HG03135 (cell line): ENCODE data around the gene WFDC1.

Experiments
- ATAC-seq: cut with Tn5 transposase; IDR thresholded peaks from one replicate; pipeline ENCODE4 v1.9.1; 2021; ENCODE audit warnings: mild to moderate bottlenecking, moderate library complexity; ENCODE audit not compliant: unreplicated experiment

The WFDC1 gene

DNA sequence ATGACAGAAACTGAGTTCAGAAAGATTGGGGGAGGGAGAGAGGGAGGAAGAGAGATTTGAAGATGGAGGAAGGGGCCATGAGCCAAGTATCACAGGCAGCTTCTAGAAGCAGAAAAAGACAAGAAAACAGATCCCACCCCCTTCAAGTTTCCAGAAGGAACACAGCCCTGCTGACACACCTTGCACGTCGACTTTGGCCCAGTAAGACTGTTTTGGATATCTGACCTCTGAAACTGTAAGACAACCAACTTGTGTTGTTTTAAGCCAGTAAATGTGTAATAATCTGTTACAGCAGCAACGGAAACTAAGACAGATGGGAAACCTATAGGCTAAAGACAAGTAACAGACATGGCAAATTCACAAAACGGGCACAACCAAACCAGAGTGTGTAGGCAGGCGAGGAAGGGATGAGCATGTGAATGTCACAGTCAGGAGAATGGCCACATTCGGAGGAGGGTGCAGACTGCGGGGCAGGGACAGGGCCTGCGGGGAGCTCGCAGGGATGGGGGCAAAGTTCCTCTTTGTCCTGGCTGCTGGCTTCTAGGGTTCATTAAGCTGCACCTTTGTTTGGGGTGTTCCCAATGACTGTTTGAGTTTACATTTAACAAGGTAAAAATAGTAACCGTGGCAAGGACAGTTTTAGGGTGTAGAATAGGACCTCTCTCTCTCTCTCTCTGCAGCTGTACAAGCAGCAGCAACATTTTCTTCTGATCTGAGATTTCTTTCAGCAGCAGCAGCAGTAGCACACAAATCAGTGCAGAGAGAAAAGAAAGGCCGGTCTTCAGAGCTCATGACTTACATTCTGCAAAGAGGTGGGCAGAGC lies 55.4 kb downstream of the WFDC1 start:
- no peak for ATAC-seq

DNA sequence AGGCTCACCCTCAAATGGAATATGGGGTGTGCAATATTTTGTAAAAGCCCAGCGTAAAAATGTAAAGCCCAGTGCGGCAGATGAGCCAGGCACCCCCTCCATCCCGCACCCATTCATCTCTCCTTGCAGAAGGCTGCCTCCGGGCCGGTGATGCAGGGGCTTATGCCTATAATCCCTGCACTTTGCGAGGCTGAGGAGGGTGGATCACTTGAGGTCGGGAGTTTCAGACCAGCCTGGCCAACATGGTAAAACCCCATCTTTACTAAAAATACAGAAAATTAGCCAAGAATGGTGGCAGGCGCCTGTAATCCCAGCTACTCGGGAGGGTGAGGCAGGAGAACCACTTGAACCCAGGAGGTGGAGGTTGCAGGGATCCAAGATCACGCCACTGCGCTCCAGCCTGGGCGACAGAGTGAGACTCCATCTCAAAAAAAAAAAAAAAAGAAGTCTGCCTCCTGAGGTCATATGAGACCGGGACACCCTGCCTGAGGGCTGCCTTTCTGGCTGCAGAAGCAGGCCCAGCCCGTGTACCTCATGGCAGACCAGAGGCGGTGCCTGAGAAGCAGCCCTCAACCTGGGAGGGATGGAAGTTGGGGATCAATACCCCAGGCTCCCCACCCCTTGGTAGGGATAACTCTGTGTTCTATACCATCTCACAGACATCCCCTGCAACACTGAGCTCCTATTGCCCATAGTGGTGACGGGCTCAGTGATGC lies 56.2 kb downstream of the WFDC1 start:
- ATAC-seq, result no peak

DNA sequence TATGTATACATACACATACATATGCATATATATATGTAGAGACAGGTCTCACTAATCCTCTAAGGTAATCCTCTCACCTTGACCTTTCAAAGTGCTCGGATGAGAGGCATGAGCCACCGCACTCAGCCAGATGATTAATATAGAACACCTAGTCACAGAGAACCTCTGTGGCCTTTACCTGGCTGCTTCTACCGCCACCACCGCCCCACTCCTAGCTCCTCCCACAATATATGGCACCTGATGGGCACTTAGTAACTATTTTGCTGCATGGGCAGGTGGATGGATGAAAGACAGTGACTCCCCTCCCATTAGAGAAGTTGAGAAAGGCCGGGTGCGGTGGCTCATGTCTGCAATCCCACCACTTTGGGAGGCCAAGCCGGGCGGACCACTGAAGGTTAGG lies 57.0 kb downstream of the WFDC1 start:
- no peak for ATAC-seq

DNA sequence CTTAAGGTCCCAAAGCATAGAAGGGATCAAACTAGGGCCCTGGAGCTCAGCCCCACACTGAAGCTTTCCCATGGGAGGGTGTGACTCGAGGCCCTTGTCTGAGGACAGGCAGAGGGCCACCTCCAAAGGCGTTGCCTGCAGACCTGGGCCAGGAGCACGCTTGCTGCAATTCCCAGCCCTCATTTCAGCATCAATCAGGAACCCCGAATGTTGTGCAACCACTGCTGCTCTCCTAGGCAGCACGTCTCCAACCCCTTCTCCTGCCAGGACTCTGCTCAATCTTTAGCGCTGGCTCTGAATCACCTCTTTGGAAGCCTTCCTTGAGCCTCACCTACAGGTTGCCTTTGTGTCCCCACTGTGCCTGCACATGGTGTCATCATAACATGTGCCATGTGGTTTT lies 59.6 kb downstream of the WFDC1 start:
- ATAC-seq, result no peak

DNA sequence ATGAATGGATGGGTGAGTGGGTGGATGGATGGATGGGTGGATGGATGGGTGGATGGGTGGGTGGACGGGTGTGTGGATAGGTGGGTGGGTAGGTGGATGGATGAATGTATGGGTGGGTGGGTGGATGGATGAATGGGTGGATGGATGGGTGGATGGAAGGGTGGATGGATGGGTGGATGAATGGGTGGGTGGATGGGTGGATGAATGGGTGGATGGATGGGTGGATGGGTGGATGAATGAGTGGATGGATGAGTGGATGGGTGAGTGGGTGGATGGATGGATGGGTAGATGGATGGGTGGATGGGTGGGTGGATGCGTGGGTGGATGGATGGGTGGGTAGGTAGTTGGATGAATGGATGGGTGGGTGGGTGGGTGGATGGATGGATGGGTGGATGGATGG lies 60.5 kb downstream of the WFDC1 start:
- no peak for ATAC-seq

DNA sequence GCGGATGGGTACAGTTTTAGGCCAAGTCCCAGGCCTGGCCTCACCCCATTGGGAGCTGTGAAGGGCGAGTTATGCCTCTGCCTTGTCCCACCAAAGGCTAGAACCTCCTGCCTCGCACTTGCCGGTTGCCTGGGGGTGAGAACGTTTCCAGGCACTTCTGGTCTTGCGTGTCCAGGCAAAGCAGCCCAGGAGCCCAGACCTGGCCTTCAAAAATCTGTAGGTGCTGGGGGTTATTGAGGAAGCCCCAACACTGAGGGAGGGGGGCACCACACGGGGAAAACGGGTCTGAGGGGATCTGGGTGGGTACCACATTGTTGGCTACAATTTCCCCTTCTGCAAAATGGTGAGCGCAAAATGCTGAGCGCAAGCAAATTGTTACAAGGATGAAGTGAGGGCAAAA lies 61.5 kb downstream of the WFDC1 start:
- no peak for ATAC-seq

DNA sequence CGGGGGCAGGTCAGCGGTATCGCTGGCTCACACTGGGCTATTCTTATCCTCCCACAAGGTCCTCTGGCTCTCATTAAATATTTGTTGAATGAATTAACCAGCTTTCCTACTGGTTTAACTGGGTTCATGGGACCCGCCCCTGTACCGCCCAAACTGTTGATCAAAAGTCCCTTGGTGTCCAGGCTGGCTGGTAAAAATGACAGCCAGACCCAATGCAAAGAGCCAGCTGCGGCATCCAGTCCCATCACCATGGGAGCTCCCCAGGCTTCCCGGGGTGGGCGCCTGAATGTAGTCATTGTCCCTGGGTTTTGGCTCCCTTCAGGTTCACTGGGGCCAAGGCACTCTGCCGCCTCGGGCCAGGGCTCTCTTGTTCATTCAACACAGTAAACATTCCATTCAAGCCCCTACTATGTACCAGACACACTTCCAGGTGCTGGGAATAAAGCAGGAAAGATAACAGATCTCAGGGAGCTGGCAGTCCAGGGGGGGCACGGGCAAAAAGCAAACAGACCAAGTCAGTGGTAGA lies 62.0 kb downstream of the WFDC1 start:
- ATAC-seq, result no peak

DNA sequence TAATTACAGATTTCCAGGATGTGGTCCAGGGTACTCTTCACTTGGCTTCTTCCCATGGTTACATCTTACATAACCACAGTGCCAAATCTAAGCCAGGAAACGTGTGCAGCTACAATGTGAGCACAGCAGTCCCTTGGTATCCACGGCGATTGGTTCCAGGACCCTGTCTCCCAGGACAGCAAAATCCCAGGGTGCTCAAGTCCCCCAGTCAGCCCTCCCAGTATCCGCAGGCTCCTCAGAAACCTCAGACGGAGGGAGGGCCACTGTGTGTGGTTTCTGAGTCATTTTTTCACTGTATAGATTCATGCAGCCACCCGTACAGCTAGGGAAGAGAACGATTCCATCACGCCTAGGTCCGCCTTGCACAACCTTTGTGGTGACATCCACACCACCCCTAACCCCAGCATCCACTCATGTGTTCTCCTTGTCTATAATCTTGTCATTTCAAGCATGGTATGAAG lies 62.5 kb downstream of the WFDC1 start:
- ATAC-seq, result no peak

DNA sequence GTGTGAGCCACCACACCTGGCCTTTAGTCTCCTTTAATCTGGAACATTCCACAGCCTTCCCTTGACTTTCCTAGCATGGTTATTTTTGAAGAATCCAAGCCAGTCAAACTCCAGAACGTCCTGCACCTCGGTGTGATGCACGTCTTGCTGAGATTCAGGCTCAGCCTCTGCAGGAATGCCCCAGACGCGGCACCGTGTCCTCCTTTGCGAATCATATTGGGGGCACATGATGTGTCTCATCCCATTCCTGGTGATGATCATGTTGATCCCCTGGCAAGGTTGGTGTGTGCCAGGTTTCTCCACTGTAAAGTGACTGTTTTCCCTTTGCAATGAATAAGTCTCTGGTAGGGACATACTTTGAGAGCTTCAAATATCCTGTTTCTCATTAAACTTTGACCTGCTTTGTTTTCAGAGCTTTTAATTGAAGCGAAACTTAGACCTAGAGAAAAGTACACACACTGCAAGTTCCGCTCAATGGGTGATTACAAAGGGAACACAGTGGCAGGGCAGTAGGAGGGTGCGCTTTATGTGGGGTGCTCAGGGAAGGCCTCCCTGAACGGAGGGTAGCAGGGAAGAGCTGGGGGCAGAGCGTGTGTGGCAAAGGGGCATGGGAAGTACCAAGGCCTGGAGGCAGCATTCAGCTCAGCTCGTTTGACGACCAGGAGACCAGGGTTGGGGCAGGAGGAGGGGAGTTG lies 64.1 kb downstream of the WFDC1 start:
- ATAC-seq, result no peak

DNA sequence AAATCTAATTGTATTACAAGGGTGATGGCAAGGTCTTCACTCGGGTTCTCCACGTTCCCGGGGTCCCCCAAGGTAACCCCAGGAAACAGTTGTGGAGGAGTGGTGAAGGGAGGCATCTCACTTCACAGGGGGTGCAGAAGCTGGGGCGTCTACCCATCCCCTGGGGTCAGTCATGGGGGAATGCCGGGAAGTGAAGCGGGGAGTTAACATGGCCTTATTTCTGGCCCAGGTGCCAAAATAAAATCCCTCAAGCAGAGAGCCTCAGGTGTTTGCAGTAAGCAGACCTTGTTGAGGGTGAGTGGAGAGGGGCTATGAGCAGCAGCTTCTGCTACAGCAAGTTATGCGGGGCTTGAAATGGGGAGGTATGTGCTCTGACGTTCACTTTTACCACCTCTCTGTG lies 64.6 kb downstream of the WFDC1 start:
- ATAC-seq, result no peak

DNA sequence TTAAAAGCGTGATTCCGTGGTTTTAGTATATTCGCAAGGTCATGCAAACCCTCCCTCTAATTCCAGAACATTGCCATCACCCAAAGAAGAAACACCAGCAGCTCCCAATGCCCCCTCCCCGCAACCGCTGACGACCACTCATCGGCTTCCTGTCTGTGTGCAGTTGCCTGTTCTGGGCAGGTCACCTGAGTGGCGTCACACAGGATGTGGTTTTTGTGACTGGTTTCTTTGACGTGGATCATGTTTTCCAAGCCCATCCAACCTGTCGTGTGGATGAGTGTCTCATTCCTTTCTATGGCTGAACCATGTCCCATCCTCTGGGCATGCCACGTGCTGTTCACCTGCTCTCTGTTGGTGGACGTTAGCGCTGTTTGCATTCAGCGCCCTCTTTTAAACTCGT lies 65.5 kb downstream of the WFDC1 start:
- no peak for ATAC-seq

DNA sequence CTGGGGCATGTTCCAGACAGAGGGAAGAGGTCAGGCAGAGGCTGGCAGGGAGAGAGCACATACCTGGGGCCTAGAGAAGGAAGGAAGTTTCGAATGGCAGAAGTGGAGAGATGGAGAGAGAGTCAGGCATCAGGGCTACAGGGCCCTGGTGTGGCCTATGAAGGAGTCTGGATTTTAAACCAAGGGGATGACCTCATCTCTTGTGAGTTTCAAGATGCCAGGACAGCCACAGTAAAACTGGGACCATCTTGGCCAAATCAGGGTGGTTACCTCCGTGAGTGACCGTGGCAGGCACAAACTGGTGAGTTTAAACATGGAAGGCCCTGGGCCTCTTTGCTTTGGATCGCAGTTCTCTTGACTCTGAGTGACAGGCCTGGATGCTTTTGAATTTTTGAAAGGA lies 66.1 kb downstream of the WFDC1 start:
- no peak for ATAC-seq

DNA sequence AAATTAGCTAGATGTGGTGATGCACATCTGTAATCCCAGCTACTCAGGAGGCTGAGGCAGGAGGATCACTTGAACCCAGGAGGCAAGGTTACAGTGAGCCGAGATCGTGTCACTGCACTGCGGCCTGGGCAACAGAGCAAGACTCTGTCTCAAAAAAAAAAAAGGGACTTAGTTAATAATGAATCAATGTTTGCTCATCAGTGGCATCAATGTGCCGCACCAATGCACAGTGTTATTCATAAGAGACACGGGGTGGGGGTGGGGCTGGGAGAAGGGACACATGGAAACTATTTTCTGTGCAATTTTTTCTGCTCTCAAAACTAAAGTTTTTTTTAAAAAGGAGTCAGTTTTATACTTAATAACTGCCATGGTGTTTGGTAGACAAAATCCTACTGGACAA lies 66.9 kb downstream of the WFDC1 start:
- no peak for ATAC-seq

DNA sequence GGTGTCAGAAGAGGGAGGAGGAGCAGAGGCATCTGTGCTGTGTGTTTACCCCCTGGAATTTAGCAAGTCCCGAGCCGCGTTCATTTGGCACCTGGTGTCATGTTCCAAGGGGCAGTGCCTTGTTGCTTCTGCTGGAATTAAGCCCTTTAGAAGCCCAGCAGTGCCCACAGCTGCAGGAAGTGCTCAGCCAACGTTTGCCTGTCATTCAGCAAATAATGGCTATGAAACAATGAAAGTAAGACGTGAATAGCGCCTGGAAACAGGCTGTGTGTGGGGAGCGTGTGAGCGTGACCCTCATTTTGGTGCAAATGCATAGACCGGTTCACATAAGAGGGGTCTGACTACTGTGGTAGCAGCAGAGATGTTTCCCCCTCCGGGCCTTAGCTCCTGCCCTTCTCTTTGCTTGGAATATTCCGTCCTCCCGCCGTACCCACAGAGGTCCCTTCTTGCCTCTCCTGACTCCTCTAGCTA lies 67.8 kb downstream of the WFDC1 start:
- ATAC-seq, result no peak

DNA sequence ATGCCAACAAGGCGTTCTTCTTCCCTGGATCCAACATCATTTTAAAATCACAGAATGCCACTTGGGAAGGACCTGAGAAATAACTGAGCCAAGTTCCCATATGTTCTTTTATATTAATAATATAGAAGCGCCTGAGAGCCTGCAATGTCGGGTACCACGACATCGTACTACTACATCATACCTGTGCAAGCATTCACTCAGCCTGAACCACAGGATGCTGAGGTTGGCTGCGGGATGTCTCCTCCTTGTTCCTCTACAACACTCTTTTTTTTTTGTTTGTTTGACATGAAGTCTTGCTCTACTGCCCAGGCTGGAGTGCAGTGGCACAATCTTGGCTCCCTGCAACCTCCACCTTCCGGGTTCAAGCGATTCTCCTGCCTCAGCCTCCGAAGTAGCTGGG lies 71.5 kb downstream of the WFDC1 start:
- ATAC-seq, result no peak

DNA sequence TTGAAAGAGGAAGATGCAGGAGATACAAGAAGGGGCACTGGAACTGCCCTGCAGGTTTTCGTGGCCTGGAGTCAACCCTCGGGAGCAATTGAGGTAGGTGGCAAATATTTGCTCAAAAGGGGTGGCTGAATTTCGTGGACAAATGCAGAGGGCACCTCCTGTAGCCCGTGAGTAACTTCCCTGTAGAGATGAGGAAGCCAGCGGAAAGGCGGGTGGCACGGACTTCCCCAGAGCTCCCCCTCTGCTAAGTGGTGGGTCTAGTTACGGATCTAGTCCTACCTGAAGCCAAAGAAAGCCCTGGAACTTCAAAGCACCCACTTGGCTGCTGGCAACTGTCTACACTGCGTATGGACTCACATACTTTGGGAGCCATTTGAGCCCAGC lies 72.6 kb downstream of the WFDC1 start:
- ATAC-seq, result no peak

DNA sequence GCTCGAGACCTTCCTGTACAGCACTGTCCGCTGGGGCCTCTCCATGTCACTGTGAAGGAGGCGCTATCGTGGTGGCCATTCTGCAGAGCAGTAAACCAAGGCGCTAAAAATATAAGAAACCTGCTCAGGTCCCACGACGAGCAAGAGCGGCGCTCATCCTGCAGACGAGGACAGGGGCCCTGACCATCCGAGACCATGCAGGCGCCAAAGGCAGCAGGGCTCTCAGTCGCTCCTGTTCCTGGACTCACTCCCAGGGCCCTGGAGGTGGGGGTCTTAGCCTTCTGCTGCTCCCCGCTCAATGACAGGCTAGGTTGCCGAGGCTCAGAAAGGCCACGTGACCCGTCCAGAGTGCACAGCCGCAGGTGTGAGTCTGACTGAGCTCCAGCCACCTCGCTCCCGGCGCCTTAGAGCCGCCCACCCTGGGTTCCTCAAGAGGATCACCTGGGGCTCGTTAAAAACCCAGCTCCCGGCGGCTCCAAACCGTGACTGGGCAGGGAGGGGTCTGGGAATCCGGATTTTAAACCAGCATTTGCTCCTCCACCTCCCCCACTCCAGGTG lies 73.2 kb downstream of the WFDC1 start:
- no peak for ATAC-seq

DNA sequence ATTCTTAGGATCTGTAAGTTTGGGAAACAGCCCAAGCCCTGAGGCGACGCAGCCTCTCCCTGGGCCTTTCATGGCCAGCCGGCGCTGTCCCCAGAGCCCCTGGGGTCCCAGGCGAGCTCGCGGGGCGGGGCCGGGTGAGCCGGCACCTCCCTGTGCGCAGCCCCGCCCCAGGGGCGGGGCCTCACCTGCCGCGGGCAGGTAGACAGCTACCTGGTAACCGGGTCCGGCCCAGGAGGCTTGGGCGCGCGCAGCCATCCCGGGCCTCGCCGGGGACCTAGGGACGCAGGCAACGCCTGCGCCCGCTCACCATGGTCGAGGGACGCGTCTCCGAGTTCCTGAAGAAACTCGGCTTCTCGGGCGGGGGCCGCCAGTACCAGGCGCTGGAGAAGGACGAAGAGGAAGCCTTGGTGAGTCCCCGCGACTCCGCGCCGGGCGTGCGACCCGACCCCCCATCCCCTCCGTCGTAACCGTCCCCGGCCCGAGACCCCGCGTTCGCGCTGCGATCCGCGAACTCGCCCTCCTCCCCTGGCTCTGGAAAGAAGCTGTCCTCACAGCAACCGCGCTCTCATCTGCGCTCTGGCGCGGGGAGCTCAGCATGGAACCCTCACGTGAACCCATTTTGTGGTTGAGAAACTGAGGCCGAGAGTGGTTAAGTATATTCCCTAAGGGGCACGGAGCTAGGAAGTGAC lies 73.8 kb downstream of the WFDC1 start, which contains the start of gene ATP2C2:
TSS of gene ATP2C2 (plus strand) at position 231 of the 689 bp plus-strand sequence. CDS start at position 309, 78 bp downstream.
- ATAC-seq, result no peak

DNA sequence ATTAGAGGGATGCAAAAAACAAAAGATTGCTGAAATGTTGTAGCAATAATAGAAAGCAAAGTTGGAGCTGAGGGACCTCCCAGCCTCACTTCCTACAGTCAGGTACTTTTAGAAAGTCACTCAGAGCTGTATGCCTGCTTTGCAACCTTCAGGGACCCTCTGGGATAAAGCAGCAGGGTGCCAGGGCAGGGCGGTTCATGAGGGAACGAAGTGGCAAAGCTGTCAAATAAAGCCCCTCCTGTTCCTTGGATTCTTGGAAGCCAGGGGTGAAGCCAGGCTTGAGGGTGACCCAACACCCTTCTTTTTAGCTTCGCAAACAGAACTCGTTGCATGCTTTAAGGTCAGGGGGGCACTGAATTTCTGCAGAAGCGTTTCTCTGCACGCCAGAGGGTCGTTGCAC lies 74.4 kb downstream of the WFDC1 start:
- no peak for ATAC-seq

DNA sequence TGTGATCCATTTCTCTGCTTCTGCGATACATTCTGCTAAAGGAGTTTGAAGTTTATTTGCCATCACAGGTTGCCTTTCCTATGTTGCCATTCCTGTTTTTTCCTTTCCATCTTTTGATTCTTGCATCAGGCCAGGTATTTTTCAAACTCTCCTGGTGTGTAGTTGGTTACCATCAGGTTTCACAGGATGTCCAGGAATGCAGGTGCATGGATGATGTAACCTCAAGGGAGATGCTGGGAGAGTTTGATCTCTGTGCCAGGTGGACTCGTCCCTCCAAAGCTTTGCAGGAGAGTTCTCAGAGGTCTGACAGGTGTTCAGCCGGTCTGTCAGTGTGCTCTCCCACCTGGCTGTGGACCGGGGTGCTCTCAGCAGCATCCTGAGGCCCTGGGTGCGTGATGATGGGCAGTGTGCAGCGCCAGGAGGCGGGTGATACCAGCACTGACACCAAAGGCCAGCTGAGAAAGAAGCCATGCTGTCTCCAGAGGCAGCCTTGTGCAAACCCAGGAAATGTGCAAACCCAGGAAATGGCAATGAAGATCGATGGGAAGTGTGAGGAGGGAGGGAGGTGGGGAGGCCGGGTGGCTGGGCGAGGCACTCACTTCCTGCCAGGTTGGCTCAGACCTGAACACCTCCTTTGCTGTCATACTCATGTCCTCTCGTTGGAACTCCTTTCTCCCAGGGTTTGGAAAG lies 75.4 kb downstream of the WFDC1 start:
- no peak for ATAC-seq
